Measurements from ENCODE around the gene KCNK7.
A peak's percentile ranks its signal among the peaks of the same experiment; 100 is the strongest.
"Not testable (repeated sequence)": the region's sequence is repeated elsewhere in the genome, so short reads cannot be mapped to it uniquely, and the experiment has no call there.

The KCNK7 gene, protein sequence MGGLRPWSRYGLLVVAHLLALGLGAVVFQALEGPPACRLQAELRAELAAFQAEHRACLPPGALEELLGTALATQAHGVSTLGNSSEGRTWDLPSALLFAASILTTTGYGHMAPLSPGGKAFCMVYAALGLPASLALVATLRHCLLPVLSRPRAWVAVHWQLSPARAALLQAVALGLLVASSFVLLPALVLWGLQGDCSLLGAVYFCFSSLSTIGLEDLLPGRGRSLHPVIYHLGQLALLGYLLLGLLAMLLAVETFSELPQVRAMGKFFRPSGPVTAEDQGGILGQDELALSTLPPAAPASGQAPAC

GRCh38 chr11:65595543-65596281 is at the start of gene KCNK7:
Gene KCNK7, minus strand, starts transcription at chr11:65595800. Its CDS starts 28 bp downstream, at chr11:65595772.
- no peak for DNase-seq

DNA sequence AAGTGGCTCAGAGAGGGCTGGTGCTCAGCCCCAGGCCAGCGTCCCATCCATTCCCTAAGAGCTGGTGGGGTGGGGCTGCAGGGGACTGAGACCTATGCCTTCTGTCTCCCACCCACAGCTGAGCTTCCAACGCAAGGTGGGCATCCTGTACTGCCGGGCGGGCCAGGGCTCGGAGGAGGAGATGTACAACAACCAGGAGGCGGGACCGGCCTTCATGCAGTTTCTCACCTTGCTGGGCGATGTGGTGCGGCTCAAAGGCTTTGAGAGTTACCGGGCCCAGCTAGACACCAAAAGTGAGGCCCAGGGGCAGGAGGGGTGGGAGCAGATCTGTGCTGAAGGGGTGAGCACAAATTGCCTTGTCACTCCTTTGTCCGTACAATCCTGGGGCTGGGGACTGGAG is 49.2 kb upstream of the KCNK7 start:
- DNase-seq = no peak

GRCh38 chr11:65643971-65644370 is 48.4 kb upstream of the KCNK7 start:
- no peak for DNase-seq

- no peak for DNase-seq
Observed at GRCh38 chr11:65642014-65642671, 46.5 kb upstream of the KCNK7 start.

GRCh38 chr11:65641297-65642013 is 45.9 kb upstream of the KCNK7 start:
- no peak for DNase-seq

DNA sequence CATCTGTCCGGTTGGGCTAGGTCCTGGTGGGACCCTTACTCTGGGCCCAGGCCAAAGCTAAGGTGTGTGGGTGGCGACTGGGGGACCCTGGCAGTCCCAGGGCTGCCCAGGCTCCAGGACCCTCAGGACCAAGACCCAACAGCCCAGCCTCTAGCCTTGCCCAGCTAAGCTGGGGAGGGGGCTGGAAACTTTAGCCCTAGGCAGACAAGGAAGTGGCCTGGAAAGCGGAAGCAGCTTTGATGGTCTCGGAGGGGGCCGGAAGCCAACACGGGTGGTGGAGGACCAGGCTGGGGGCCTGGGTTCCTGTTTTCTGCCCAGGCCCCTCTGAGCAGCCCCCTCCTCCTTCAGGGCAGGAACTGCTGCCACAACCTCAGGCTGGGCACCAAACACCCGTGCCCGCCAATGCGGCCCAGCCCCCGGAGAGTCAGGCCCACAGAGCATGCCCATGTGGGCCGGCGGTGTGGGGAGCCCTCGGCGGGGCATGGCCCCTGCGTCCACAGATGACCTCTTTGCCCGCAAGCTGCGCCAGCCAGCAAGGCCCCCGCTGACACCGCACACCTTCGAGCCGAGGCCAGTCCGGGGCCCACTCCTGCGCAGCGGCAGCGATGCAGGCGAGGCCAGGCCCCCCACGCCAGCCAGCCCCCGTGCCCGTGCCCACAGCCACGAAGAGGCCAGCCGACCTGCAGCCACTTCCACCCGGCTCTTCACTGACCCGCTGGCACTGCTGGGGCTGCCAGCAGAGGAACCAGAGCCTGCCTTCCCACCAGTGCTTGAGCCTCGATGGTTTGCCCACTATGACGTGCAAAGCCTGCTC is 45.1 kb upstream of the KCNK7 start:
- DNase-seq = no peak

DNA sequence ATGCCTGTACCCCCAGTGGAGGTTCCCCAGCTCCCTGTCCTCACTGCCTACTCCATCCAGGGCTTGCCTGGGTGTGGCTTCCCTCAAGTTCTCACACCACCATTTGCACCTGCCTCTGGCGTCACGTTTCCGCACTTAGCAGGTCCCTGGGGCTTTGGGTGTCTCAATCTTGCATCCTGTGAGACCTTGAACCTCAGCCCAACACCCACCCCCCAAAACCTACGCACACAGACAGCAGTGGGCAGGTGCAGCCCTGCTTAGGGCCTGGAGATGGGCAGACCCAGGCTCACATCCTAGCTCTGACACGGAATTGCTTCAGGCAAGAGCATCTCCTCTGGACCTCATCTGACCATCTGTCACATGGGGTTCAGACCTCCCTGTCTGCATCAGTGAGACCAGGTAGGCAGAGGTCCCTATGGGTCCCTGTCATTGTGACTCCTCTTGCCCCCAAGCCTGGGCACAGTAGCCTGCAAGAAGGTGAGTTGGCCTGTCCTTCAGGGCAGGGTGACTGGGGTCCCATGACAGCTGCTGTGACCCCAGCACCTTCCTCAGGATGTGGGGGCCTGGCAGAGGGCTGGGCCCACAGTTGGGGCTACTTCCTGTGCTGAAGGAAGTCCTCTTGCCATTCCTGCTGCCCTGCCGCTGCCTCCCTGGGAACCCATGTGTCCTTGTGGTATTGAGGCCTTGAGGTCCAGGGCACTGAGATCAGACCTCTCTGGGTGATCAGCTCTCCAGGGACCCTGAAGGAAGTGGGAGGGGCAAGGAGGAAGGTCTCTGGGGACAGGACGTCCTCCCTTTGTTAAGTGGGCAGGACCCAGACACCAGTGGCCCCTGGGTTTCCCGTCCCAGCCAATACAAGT is 44.3 kb upstream of the KCNK7 start:
- DNase-seq = peak; percentile 21

DNA sequence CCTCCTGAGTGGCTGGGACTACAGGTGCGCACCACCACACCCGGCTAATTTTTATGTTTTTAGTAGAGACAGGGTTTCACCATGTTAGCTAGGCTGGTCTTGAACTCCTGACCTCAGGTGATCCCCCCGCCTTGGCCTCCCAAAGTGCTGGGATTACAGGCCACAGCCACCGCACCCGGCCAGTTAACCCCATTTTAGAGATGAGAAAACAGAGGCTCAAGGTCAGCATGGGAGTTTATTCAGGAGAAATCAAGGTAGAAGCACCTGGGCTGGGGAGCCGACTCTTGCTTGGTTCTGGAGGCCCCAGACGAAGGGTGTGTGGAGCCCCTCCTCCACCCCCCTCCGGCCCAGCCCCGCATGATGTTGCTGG is 43.6 kb upstream of the KCNK7 start:
- not testable (repeated sequence) for DNase-seq

- peak; percentile 56 for DNase-seq
Observed at GRCh38 chr11:65637794-65638419, 42.3 kb upstream of the KCNK7 start, which contains the start of gene SIPA1. Gene SIPA1, plus strand, starts transcription at chr11:65638101. Its CDS starts 2,821 bp downstream, at chr11:65640922.

GRCh38 chr11:65637032-65637557 is 41.5 kb upstream of the KCNK7 start:
- no peak for DNase-seq

DNA sequence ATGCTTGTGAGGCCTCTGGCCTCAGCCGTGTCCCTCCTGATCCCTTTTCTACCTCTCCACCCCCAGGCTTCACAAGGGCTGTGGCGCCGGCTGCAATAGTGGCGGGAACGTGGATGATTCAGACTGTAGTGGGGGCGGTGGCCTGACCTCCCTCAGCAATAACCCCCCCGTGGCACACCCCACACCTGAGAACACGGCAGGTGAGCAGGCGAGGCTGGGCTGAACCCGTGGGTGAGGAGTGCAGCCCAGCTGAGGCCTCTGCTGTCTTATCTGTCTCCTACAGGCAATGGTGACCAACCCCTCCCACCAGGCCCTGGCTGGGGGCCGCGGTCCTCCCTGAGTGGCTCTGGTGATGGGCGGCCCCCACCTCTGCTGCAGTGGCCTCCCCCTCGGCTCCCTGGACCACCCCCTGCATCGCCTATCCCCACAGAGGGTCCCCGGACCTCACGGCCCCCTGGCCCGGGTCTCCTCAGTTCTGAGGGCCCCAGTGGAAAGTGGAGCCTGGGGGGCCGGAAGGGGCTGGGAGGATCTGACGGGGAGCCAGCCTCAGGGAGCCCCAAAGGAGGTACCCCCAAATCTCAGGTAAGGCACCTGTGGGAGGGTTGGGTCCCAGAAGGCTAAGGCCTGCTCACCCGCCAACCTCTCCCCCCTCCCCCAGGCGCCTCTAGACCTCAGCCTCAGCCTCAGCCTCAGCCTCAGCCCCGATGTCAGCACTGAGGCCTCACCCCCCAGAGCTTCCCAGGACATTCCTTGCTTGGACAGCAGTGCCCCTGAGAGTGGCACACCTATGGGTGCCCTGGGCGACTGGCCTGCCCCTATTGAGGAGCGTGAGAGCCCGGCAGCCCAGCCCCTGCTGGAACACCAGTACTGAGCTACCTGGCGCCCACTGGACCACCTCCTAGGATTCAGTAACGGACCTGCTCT is 40.8 kb upstream of the KCNK7 start:
- DNase-seq = no peak

GRCh38 chr11:65634905-65635731 is 39.5 kb upstream of the KCNK7 start:
- DNase-seq = no peak

- no peak for DNase-seq
Observed at GRCh38 chr11:65634440-65634839, 38.8 kb upstream of the KCNK7 start.

DNA sequence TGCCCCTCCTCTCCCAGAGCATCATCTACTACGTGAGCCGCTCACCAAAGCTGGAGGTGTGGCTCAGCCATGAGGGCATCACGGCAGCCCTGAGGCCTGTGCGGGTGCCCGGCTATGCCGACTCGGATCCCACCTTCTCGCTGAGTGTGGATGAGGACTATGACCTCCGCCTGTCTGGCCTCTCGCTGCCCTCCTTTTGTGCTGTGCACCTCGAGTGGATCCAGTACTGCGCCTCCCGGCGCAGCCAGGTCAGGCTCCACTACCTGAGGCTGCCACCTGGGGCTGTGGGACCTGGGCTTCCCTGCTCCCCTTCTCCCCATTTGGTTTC is 38.5 kb upstream of the KCNK7 start:
- DNase-seq = no peak

DNA sequence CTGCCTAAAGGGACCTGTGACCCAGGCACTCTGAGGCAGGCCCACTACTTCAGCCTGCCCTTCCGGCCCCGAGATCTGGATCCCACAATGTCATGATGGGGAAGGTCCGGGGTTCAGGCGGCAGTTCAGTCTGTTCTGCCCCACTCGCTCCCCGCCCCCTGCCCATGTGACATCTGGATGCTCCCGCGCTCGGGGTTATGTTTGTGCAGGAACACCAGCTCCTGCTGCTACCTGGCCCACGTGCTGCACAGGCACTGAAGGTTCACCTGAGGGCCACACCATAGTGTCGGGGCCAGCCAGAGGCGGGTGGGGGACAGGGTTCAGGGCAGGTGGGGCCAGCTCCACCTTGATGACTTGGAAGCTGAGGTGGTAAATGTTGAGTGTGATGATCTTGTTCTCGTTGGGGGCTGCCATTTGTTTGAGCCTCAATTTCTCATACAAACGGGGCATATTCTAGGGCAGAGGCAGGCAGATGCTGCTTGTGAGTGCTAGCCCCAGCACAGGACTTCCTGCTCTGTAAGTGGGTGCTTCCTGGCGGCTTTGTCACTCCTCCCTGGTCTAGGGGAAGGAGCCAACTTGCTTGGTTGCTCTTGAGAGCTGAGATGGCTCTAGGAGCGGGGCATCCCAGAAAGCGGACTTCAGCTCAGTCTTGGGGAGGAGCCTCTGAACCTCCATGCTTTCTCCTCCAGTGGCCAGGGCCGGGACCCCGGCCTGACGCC is 37.9 kb upstream of the KCNK7 start:
- no peak for DNase-seq

DNA sequence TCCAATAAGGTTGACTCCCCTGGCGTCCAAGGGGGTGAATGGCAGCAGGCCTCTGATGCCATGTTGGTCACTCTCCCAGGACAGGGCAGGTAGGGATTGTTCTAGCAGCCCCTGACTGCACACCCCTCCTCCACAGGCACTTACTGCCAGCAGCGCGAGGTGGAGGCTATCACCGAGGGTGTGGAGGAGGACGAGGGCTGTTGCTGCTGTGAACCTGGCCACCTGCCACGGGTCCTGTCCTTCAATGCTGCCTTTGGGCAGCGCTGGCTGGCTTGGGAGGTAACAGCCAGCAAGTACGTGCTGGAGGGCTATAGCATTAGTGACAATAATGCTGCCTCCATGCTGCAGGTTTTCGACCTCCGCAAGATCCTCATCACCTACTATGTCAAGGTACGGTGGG is 34.6 kb upstream of the KCNK7 start:
- no peak for DNase-seq

DNA sequence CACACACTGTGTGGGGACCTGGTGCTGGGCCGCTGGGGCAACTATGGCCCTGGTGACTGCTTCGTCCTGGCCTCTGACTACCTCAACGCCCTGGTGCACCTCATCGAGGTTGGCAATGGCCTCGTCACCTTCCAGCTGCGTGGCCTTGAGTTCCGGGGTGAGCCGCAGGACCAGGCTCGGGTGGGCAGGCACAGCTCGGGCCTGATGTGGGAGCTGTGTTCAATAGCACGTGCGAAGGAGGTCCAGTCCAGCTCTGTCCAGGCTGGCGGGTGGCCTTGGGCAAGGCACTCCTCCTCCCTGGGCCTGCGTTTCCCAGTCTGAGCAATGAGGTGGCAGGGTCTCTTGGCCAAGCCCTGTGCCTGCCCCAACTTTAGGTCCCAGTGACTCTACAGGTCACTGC is 34.0 kb upstream of the KCNK7 start:
- no peak for DNase-seq

GRCh38 chr11:65627202-65627601 is 31.6 kb upstream of the KCNK7 start:
- DNase-seq = no peak
